A549 (cell line): ENCODE data around the gene KDM4E. TPM values are rescaled to one million over a fixed set of nuclear protein-coding genes. Genes with fewer than 3 reads are reported as not detected.

Source experiments
- ATAC-seq, 2 experiments: fragments of 200-7000 bp in 1 of 2; fragments of >200 bp in 1 of 2; cut with Nextera tagmentation in 1 of 2; cut with Tn5 transposase in 1 of 2; 3 replicates each; pipeline versions ENCODE4 v1.8.0 to v1.9.1; 2018 to 2020; ENCODE audit warnings: mild to moderate bottlenecking in 1 of 2, moderate library complexity in 1 of 2
- CTCF ChIA-PET: fragments of 300-600 bp; sonication (Branson Sonifier 250); formaldehyde crosslinking; extraction: SDS; loops from one replicate; lab custom pipeline; 2021; ENCODE audit warnings: antibody characterized with exemption, inconsistent platforms; lab: Yijun Ruan, JAX
- POLR2A ChIA-PET: fragments of 350-600 bp; formaldehyde crosslinking; extraction: SDS; loops from one replicate; lab custom pipeline; 2021; ENCODE audit warnings: antibody characterized with exemption, inconsistent platforms; lab: Yijun Ruan, JAX
- DNase-seq, 2 experiments: peaks; one replicate each; pipeline versions ENCODE4 v3.0.0 to v3.0.0-alpha.2; 2011 to 2016; ENCODE audit warnings: low read depth in 1 of 2, low spot score in 1 of 2
- FAIRE-seq: peaks from 2 replicates; lab custom pipeline; 2011; peaks lifted over from hg19 to GRCh38; lab: Jason Lieb, UNC
- H3K27ac ChIP-seq, 2 experiments: fragments of >200 bp; sonication (Bioruptor Twin); formaldehyde crosslinking; 3 replicates each; pipeline ENCODE4 v1.5.1; 2016 to 2017
- H3K4me1 ChIP-seq: fragments of >200 bp; sonication (Bioruptor Twin); formaldehyde crosslinking; 3 replicates; pipeline ENCODE4 v1.6.1; 2016
- H3K4me2 ChIP-seq: fragments of >200 bp; sonication (Bioruptor Twin); formaldehyde crosslinking; 3 replicates; pipeline ENCODE4 v1.6.1; 2016
- H3K4me3 ChIP-seq: fragments of >200 bp; sonication (Bioruptor Twin); formaldehyde crosslinking; 3 replicates; pipeline ENCODE4 v1.5.1; 2016
- H3K9me3 ChIP-seq: fragments of >200 bp; sonication (Bioruptor Twin); formaldehyde crosslinking; 3 replicates; pipeline ENCODE4 v1.6.1; 2016
- BHLHE40 ChIP-seq: IDR thresholded peaks from 2 replicates; pipeline ENCODE4 v1.6.1; 2012; ENCODE audit warnings: low read depth, low read length, inconsistent platforms
- CEBPB ChIP-seq, 2 experiments: fragments of >200 bp in 1 of 2; sonication (Bioruptor Twin) in 1 of 2; formaldehyde crosslinking in 1 of 2; IDR thresholded peaks; 2 replicates each; pipeline ENCODE4 v1.6.1; 2012 to 2016
- CHD2 ChIP-seq: fragments of 150-350 bp; IDR thresholded peaks from 2 replicates; pipeline ENCODE4 v1.6.1; 2014; ENCODE audit warnings: low read length; ENCODE audit not compliant: partially characterized antibody
- CHD4 ChIP-seq: fragments of 200-600 bp; sonication (generic); IDR thresholded peaks from 2 replicates; pipeline ENCODE4 v1.6.1; 2016; ENCODE audit warnings: antibody characterized with exemption, mild to moderate bottlenecking, borderline replicate concordance
- EHMT2 ChIP-seq: fragments of 200-600 bp; sonication (generic); IDR thresholded peaks from 2 replicates; pipeline ENCODE4 v1.6.1; 2016; ENCODE audit warnings: antibody characterized with exemption, low read depth, mild to moderate bottlenecking, moderate library complexity
- EP300 ChIP-seq, 2 experiments: fragments of >200 bp; sonication (Bioruptor Twin); formaldehyde crosslinking; IDR thresholded peaks; 2 replicates in 1 of 2; 3 replicates in 1 of 2; pipeline ENCODE4 v1.6.1; 2016 to 2017
- FOSB ChIP-seq: fragments of 250-450 bp; sonication (Bioruptor Pico); IDR thresholded peaks from 2 replicates; pipeline ENCODE4 v1.5.0; 2020; ENCODE audit warnings: mild to moderate bottlenecking, moderate library complexity
- FOSL2 ChIP-seq, 2 experiments: fragments of 450-650 bp in 1 of 2; fragments of >200 bp in 1 of 2; sonication (Bioruptor Twin) in 1 of 2; formaldehyde crosslinking; IDR thresholded peaks; 2 replicates each; pipeline versions ENCODE4 v1.5.0 to v1.6.1; 2016 to 2020; ENCODE audit warnings: mild to moderate bottlenecking in 1 of 2, moderate library complexity in 1 of 2
- FOXS1 ChIP-seq: fragments of 250-450 bp; sonication (Bioruptor Pico); IDR thresholded peaks from 2 replicates; pipeline ENCODE4 v1.5.0; 2020; ENCODE audit warnings: mild to moderate bottlenecking, moderate library complexity
- HOXA7 ChIP-seq: fragments of 250-450 bp; sonication (Bioruptor Pico); IDR thresholded peaks from 2 replicates; pipeline ENCODE4 v1.5.0; 2020; ENCODE audit warnings: mild to moderate bottlenecking, moderate library complexity
- JUN ChIP-seq, 2 experiments: fragments of >200 bp; sonication (Bioruptor Twin); formaldehyde crosslinking; IDR thresholded peaks; 2 replicates in 1 of 2; 3 replicates in 1 of 2; pipeline ENCODE4 v1.6.1; 2016 to 2017
- KDM5A ChIP-seq: fragments of 200-600 bp; sonication (generic); IDR thresholded peaks from 2 replicates; pipeline ENCODE4 v1.6.1; 2016; ENCODE audit warnings: antibody characterized with exemption, mild to moderate bottlenecking
- MAZ ChIP-seq: fragments of 150-350 bp; IDR thresholded peaks from 2 replicates; pipeline ENCODE4 v1.6.1; 2014; ENCODE audit warnings: antibody characterized with exemption, low read depth, low read length, borderline replicate concordance
- NR3C1 ChIP-seq: fragments of >200 bp; sonication (Bioruptor Twin); formaldehyde crosslinking; IDR thresholded peaks from 3 replicates; pipeline ENCODE4 v1.6.1; 2017
- RARB ChIP-seq: fragments of 250-450 bp; sonication (Bioruptor Pico); IDR thresholded peaks from 2 replicates; pipeline ENCODE4 v1.8.0; 2021; ENCODE audit warnings: mild to moderate bottlenecking, moderate library complexity
- RFX5 ChIP-seq: fragments of 450-650 bp; IDR thresholded peaks from 2 replicates; pipeline ENCODE4 v1.7.1; 2014; ENCODE audit warnings: antibody characterized with exemption, mild to moderate bottlenecking, moderate library complexity
- SMC3 ChIP-seq: fragments of >200 bp; sonication (Bioruptor Twin); formaldehyde crosslinking; IDR thresholded peaks from 3 replicates; pipeline ENCODE4 v1.6.1; 2018; ENCODE audit warnings: inconsistent platforms
- TFCP2L1 ChIP-seq: fragments of 250-450 bp; sonication (Bioruptor Pico); IDR thresholded peaks from 2 replicates; pipeline ENCODE4 v1.5.0; 2021; ENCODE audit warnings: mild to moderate bottlenecking
- TP53 ChIP-seq: fragments of 250-450 bp; sonication (Bioruptor Pico); IDR thresholded peaks from 2 replicates; pipeline ENCODE4 v1.5.0; 2021; ENCODE audit warnings: mild to moderate bottlenecking, moderate library complexity
- WGBS: methylation state at CpG from one replicate; pipeline ENCODE4 v1.1.6; 2017; ENCODE audit errors: missing lambda C conversion rate; 5-methylcytosine and 5-hydroxymethylcytosine counted together
- polyA plus RNA-seq, 4 experiments: library from polyadenylated mRNA; depleted of rRNA in 3 of 4; stranded (reverse); fragments of >200 nt; fragmentation: RNase III in 1 of 4; extraction: RNeasy Plus Mini Kit Qiagen cat#74134 plus additional on column Dnase treatment in 1 of 4; gene quantifications; 2 replicates in 3 of 4; 3 replicates in 1 of 4; pipeline ENCODE4 v1.2.3, GENCODE V29; 2011 to 2017
- TF ChIP-seq, protein P1 (sequence below): IDR thresholded peaks from 2 replicates; pipeline ENCODE4 v1.6.1; 2012; ENCODE audit warnings: low read depth, borderline replicate concordance
- TF ChIP-seq, protein P2 (sequence below): fragments of 200-600 bp; sonication (generic); IDR thresholded peaks from 2 replicates; pipeline ENCODE4 v1.6.1; 2016; ENCODE audit warnings: antibody characterized with exemption, mild to moderate bottlenecking, moderate library complexity
- TF ChIP-seq, protein P3 (sequence below): fragments of >200 bp; sonication (Bioruptor Twin); formaldehyde crosslinking; IDR thresholded peaks from 3 replicates; pipeline ENCODE4 v1.5.1; 2016
- TF ChIP-seq, protein P4 (sequence below): fragments of 150-350 bp; IDR thresholded peaks from 2 replicates; pipeline ENCODE4 v1.6.1; 2014; ENCODE audit warnings: low read depth, mild to moderate bottlenecking, low read length

The KDM4E gene
- polyA plus RNA-seq, 2 of the 4 experiments (the other 2 are of a cell fraction): not detected

DNA sequence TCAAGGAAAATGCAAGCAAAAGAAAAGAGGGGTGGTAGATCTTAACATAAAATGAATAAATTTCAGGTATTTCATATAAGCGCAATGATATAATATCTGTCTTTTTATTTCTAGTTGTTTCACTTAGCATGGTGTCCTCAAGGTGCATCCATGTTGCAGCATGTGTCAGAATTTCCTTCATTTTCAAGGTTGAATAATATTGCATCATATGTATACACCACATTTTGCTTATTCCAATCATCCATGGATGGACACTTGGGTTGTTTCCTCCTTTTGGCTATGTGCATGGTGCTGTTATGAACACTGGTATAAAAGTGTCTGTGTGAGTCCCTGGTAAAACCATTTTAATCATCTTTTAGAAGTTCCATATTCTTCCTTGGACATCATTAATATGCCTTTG, 17.2 kb downstream of the KDM4E start:
- Histone ChIP-seq H3K9me3 (no peaks in the 10 kb centered on the region), H3K4me3 (no peak overlapping the region), H3K4me1 (no peaks in the 10 kb centered on the region), H3K27ac (no peak overlapping the region), H3K4me2 (no peak overlapping the region)
- ATAC-seq: no peak
- ChIA-PET CTCF (no interaction called here), POLR2A (no interaction called here)
- DNase-seq: no peak
- TF ChIP-seq, protein P1, sequence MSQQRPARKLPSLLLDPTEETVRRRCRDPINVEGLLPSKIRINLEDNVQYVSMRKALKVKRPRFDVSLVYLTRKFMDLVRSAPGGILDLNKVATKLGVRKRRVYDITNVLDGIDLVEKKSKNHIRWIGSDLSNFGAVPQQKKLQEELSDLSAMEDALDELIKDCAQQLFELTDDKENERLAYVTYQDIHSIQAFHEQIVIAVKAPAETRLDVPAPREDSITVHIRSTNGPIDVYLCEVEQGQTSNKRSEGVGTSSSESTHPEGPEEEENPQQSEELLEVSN: no peak
- TF ChIP-seq EP300 (IDR thresholded peaks at IDR 0.05) (no peak), CEBPB (IDR thresholded peaks at IDR 0.05) (no peak), EHMT2 (no peak), FOXS1 (CRISPR knock-in tag) (no peak), TFCP2L1 (CRISPR knock-in tag) (no peak), MAZ (no peak), CHD2 (no peak), JUN (IDR thresholded peaks at IDR 0.05) (no peak), KDM5A (no peak), NR3C1 (no peak), CHD4 (no peak)
- TF ChIP-seq, protein P2, sequence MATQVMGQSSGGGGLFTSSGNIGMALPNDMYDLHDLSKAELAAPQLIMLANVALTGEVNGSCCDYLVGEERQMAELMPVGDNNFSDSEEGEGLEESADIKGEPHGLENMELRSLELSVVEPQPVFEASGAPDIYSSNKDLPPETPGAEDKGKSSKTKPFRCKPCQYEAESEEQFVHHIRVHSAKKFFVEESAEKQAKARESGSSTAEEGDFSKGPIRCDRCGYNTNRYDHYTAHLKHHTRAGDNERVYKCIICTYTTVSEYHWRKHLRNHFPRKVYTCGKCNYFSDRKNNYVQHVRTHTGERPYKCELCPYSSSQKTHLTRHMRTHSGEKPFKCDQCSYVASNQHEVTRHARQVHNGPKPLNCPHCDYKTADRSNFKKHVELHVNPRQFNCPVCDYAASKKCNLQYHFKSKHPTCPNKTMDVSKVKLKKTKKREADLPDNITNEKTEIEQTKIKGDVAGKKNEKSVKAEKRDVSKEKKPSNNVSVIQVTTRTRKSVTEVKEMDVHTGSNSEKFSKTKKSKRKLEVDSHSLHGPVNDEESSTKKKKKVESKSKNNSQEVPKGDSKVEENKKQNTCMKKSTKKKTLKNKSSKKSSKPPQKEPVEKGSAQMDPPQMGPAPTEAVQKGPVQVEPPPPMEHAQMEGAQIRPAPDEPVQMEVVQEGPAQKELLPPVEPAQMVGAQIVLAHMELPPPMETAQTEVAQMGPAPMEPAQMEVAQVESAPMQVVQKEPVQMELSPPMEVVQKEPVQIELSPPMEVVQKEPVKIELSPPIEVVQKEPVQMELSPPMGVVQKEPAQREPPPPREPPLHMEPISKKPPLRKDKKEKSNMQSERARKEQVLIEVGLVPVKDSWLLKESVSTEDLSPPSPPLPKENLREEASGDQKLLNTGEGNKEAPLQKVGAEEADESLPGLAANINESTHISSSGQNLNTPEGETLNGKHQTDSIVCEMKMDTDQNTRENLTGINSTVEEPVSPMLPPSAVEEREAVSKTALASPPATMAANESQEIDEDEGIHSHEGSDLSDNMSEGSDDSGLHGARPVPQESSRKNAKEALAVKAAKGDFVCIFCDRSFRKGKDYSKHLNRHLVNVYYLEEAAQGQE: no peak
- FAIRE-seq: no peak
- 83% methylated on average over 1 of the region's 1 CpG for WGBS

DNA sequence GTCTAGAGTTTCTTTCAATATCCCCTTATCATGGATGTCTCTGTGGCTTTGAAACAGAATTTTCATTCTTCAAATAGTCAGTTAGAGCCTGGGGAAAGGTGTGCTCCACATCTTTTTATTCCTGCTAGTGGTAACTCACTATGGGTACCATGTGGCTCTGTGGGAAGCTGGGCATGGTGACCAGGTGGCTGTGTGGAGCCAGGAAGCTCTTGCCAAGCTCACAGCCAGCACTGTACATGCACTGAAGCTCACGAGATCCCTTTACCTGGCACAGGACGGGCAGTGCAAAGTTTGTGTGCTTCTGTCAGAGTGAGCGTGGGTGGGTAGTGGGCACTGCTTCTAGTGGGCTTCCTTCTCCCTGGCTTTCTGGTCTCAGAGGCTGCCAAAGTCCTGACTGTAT, 17.8 kb downstream of the KDM4E start:
- no peak for DNase-seq
- H3K9me3 ChIP-seq: no peaks in the 10 kb centered on the region
- WGBS: 0% methylated on average over 1 of the region's 3 CpGs
- no peak for FAIRE-seq
- ChIA-PET CTCF (interaction anchor here (0.6 to 1.0 kb wide), 2 partner anchors 1274 to 1357 kb away, joined by 3 read pairs; no protein-coding TSS in a partner anchor), POLR2A (no interaction called here)
- TF ChIP-seq, protein P3, sequence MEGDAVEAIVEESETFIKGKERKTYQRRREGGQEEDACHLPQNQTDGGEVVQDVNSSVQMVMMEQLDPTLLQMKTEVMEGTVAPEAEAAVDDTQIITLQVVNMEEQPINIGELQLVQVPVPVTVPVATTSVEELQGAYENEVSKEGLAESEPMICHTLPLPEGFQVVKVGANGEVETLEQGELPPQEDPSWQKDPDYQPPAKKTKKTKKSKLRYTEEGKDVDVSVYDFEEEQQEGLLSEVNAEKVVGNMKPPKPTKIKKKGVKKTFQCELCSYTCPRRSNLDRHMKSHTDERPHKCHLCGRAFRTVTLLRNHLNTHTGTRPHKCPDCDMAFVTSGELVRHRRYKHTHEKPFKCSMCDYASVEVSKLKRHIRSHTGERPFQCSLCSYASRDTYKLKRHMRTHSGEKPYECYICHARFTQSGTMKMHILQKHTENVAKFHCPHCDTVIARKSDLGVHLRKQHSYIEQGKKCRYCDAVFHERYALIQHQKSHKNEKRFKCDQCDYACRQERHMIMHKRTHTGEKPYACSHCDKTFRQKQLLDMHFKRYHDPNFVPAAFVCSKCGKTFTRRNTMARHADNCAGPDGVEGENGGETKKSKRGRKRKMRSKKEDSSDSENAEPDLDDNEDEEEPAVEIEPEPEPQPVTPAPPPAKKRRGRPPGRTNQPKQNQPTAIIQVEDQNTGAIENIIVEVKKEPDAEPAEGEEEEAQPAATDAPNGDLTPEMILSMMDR: no peak
- TF ChIP-seq RFX5 (no peak), RARB (CRISPR knock-in tag) (no peak), BHLHE40 (no peak), FOSB (CRISPR knock-in tag) (no peak)
- H3K4me3 ChIP-seq: no peak overlapping the region
- no peak overlapping the region for H3K4me2 ChIP-seq
- no peak overlapping the region for H3K27ac ChIP-seq
- ATAC-seq: no peak
- no peaks in the 10 kb centered on the region for H3K4me1 ChIP-seq

DNA sequence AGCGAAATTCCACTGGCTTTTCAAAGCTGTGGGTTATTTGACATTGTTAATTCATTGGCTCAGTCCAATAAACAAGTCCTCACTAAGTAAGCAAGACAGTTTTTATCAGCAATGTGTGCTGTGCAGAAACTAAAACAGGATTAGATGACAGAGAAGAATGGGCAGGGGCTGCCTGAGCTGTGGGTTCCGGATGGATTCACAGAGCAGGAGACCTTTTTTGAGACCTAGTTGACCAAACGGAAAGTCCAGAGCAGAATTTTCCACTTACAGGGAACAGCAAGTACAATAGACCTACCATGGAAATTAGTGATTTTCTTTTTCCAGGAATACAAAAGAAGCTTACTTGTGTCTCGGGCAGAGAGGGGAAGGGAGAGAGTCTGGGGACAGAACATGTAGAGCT, 19.0 kb downstream of the KDM4E start:
- WGBS: 42% methylated on average over 4 of the region's 4 CpGs
- TF ChIP-seq HOXA7 (CRISPR knock-in tag) (no peak), FOSL2 (IDR thresholded peaks at IDR 0.05) (no peak), FOSL2 (CRISPR knock-in tag; IDR thresholded peaks at IDR 0.05) (no peak), TFCP2L1 (CRISPR knock-in tag) (no peak), EP300 (IDR thresholded peaks at IDR 0.05) (no peak), TP53 (no peak), SMC3 (no peak)
- TF ChIP-seq, protein P2: no peak
- TF ChIP-seq, protein P4, sequence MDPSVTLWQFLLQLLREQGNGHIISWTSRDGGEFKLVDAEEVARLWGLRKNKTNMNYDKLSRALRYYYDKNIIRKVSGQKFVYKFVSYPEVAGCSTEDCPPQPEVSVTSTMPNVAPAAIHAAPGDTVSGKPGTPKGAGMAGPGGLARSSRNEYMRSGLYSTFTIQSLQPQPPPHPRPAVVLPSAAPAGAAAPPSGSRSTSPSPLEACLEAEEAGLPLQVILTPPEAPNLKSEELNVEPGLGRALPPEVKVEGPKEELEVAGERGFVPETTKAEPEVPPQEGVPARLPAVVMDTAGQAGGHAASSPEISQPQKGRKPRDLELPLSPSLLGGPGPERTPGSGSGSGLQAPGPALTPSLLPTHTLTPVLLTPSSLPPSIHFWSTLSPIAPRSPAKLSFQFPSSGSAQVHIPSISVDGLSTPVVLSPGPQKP: no peak

More for the DNA sequence above, 19.0 kb downstream of the KDM4E start:
- Histone ChIP-seq H3K4me2 (no peak overlapping the region), H3K9me3 (no peaks in the 10 kb centered on the region), H3K4me3 (no peak overlapping the region), H3K4me1 (no peaks in the 10 kb centered on the region), H3K27ac (no peak overlapping the region)
- no peak for DNase-seq
- no peak for ATAC-seq
- FAIRE-seq: no peak
- ChIA-PET CTCF (interaction anchor here (1.0 kb wide), 1 partner anchor 1356 kb away, joined by 3 read pairs; no protein-coding TSS in a partner anchor), POLR2A (no interaction called here)
